ENCODE data around the gene GPR162. TPM values are rescaled to one million over a fixed set of nuclear protein-coding genes. Genes with fewer than 3 reads are reported as not detected.
"Not testable (repeated sequence)": the region's sequence is repeated elsewhere in the genome, so short reads cannot be mapped to it uniquely, and the experiment has no call there.

Gene GPR162
- total and polyA plus RNA-seq, 8 donors = 9.0 to 15.7 (median 12.2) TPM

- Histone ChIP-seq H3K27me3 (no peaks in the 10 kb centered on the region), H3K4me3 (peak within 1 kb of the TSS; percentile 74 to 82), H3K9me3 (no peaks in the 10 kb centered on the region), H3K36me3 (peaks cover 0 to 51% of the 10 kb centered on the region in 2 donors), H3K27ac (peak within 1 kb of the TSS; percentile 91), H3K4me1 (peaks cover 26 to 53% of the 10 kb centered on the region in 2 donors)
- ATAC-seq (peak; percentile 91), DNase-seq (peak; percentile 98 to 100 (median 99))
- intact Hi-C loops (cut with DNase I) = no loop called here
- no peak for TF ChIP-seq CTCF (IDR thresholded peaks at IDR 0.05)
Observed at GRCh38 chr12:6873094-6874014, 51.7 kb downstream of the GPR162 start, which contains the start of gene SPSB2. SPSB2 (minus strand) TSS chr12:6873303; CDS start chr12:6872901, 402 bp downstream.

GRCh38 chr12:6874015-6874368 lies 52.4 kb downstream of the GPR162 start:
- H3K4me3 ChIP-seq = peak overlapping the region; percentile 74 to 82
- peaks cover 20 to 46% of the 10 kb centered on the region in 2 donors for H3K4me1 ChIP-seq
- DNase-seq; H3K27me3 ChIP-seq; ATAC-seq; H3K9me3 ChIP-seq; intact Hi-C loops (cut with DNase I): not testable (repeated sequence)
- H3K36me3 ChIP-seq = peaks cover 0 to 52% of the 10 kb centered on the region in 2 donors
- peak overlapping the region; percentile 91 for H3K27ac ChIP-seq

Other genes with a start within 250 kb of the GPR162 start
- gene CHD4, start 214.4 kb upstream of the GPR162 start, total RNA-seq = 100 to 1,000 TPM; 159 to 171 TPM
- 100 to 1,000 TPM; 200 to 252 (median 234) TPM for gene CHD4, start 214.4 kb upstream of the GPR162 start, polyA plus RNA-seq (ENCODE audit: insufficient read length in 6 of 6)
- 1 to 10 TPM; 1.5 to 2.0 TPM for gene LPAR5, start 185.9 kb upstream of the GPR162 start, total RNA-seq
- 1 to 10 TPM; 1.1 to 1.8 (median 1.4) TPM for gene LPAR5, start 185.9 kb upstream of the GPR162 start, polyA plus RNA-seq (ENCODE audit: insufficient read length in 6 of 6)
- gene ACRBP, start 174.4 kb upstream of the GPR162 start, total RNA-seq = 1 to 10 TPM; 4.9 to 6.3 TPM
- 1 to 10 TPM; 5.4 to 8.2 (median 6.4) TPM for gene ACRBP, start 174.4 kb upstream of the GPR162 start, polyA plus RNA-seq (ENCODE audit: insufficient read length in 6 of 6)
- gene ING4, start 158.7 kb upstream of the GPR162 start, total RNA-seq = 10 to 100 TPM; 23.1 to 38.0 TPM
- 100 to 1,000 TPM in 4 of 6 donors, 10 to 100 TPM in 2; 88.3 to 113 (median 101) TPM for gene ING4, start 158.7 kb upstream of the GPR162 start, polyA plus RNA-seq (ENCODE audit: insufficient read length in 6 of 6)
- gene ZNF384, start 132.4 kb upstream of the GPR162 start, total RNA-seq = 10 to 100 TPM; 39.3 to 55.0 TPM
- gene ZNF384, start 132.4 kb upstream of the GPR162 start, polyA plus RNA-seq (ENCODE audit: insufficient read length in 6 of 6) = 10 to 100 TPM; 86.7 to 97.9 (median 90.2) TPM
- under 1 TPM; 0.18 to 0.44 TPM for gene PIANP, start 121.0 kb upstream of the GPR162 start, total RNA-seq
- gene PIANP, start 121.0 kb upstream of the GPR162 start, polyA plus RNA-seq (ENCODE audit: insufficient read length in 6 of 6) = 1 to 10 TPM; 5.5 to 8.0 (median 6.1) TPM
- 10 to 100 TPM; 66.0 to 67.5 TPM for gene COPS7A, start 97.8 kb upstream of the GPR162 start, total RNA-seq
- gene COPS7A, start 97.8 kb upstream of the GPR162 start, polyA plus RNA-seq (ENCODE audit: insufficient read length in 6 of 6) = 10 to 100 TPM; 51.4 to 55.0 (median 53.3) TPM
- 100 to 1,000 TPM; 142 to 148 TPM for gene MLF2, start 68.7 kb upstream of the GPR162 start, total RNA-seq
- 100 to 1,000 TPM; 151 to 182 (median 167) TPM for gene MLF2, start 68.7 kb upstream of the GPR162 start, polyA plus RNA-seq (ENCODE audit: insufficient read length in 6 of 6)
- gene PTMS, start 55.5 kb upstream of the GPR162 start, total RNA-seq = 100 to 1,000 TPM; 276 to 322 TPM
- 100 to 1,000 TPM; 609 to 843 (median 755) TPM for gene PTMS, start 55.5 kb upstream of the GPR162 start, polyA plus RNA-seq (ENCODE audit: insufficient read length in 6 of 6)
- 1 to 10 TPM in 1 of 2 donors, under 1 TPM in 1; 0.79 to 2.4 TPM for gene LAG3, start 49.3 kb upstream of the GPR162 start, total RNA-seq
- gene LAG3, start 49.3 kb upstream of the GPR162 start, polyA plus RNA-seq (ENCODE audit: insufficient read length in 6 of 6) = 1 to 10 TPM; 1.1 to 3.0 (median 1.7) TPM
- gene CD4, start 32.3 kb upstream of the GPR162 start, total RNA-seq = 10 to 100 TPM; 64.5 to 96.2 TPM
- 10 to 100 TPM; 90.2 to 97.8 (median 92.9) TPM for gene CD4, start 32.3 kb upstream of the GPR162 start, polyA plus RNA-seq (ENCODE audit: insufficient read length in 6 of 6)
- gene P3H3, start 6.6 kb downstream of the GPR162 start, total RNA-seq = 10 to 100 TPM; 18.2 to 33.6 TPM
- gene P3H3, start 6.6 kb downstream of the GPR162 start, polyA plus RNA-seq (ENCODE audit: insufficient read length in 6 of 6) = 10 to 100 TPM; 18.0 to 41.7 (median 22.3) TPM
- gene GNB3, start 19.1 kb downstream of the GPR162 start, total RNA-seq = 1 to 10 TPM; 2.0 to 3.3 TPM
- 1 to 10 TPM; 3.3 to 7.2 (median 5.4) TPM for gene GNB3, start 19.1 kb downstream of the GPR162 start, polyA plus RNA-seq (ENCODE audit: insufficient read length in 6 of 6)
- 1 to 10 TPM; 2.0 to 7.7 TPM for gene CDCA3, start 29.5 kb downstream of the GPR162 start, total RNA-seq
- gene CDCA3, start 29.5 kb downstream of the GPR162 start, polyA plus RNA-seq (ENCODE audit: insufficient read length in 6 of 6) = 10 to 100 TPM; 25.3 to 59.2 (median 33.3) TPM
- 10 to 100 TPM; 80.2 to 90.2 TPM for gene USP5, start 30.3 kb downstream of the GPR162 start, total RNA-seq
- 10 to 100 TPM; 50.8 to 66.3 (median 58.0) TPM for gene USP5, start 30.3 kb downstream of the GPR162 start, polyA plus RNA-seq (ENCODE audit: insufficient read length in 6 of 6)
- 100 to 1,000 TPM; 394 to 521 TPM for gene TPI1, start 45.7 kb downstream of the GPR162 start, total RNA-seq
- 100 to 1,000 TPM; 416 to 483 (median 444) TPM for gene TPI1, start 45.7 kb downstream of the GPR162 start, polyA plus RNA-seq (ENCODE audit: insufficient read length in 6 of 6)
- gene SPSB2, start 51.5 kb downstream of the GPR162 start, total RNA-seq = 10 to 100 TPM; 24.5 to 27.1 TPM
- gene SPSB2, start 51.5 kb downstream of the GPR162 start, polyA plus RNA-seq (ENCODE audit: insufficient read length in 6 of 6) = 10 to 100 TPM in 1 of 6 donors, 1 to 10 TPM in 5; 3.4 to 13.8 (median 7.2) TPM
- gene LRRC23, start 83.0 kb downstream of the GPR162 start, total RNA-seq = 10 to 100 TPM; 11.0 to 14.8 TPM
- 10 to 100 TPM; 18.3 to 36.8 (median 25.2) TPM for gene LRRC23, start 83.0 kb downstream of the GPR162 start, polyA plus RNA-seq (ENCODE audit: insufficient read length in 6 of 6)
- gene ENO2, start 92.8 kb downstream of the GPR162 start, total RNA-seq = 10 to 100 TPM; 42.3 to 50.0 TPM
- gene ENO2, start 92.8 kb downstream of the GPR162 start, polyA plus RNA-seq (ENCODE audit: insufficient read length in 6 of 6) = 10 to 100 TPM in 5 of 6 donors, 1 to 10 TPM in 1; 9.3 to 22.0 (median 14.3) TPM
- gene ATN1, start 106.1 kb downstream of the GPR162 start, total RNA-seq = 100 to 1,000 TPM in 1 of 2 donors, 10 to 100 TPM in 1; 96.9 to 107 TPM
- gene ATN1, start 106.1 kb downstream of the GPR162 start, polyA plus RNA-seq (ENCODE audit: insufficient read length in 6 of 6) = 100 to 1,000 TPM in 5 of 6 donors, 10 to 100 TPM in 1; 94.9 to 134 (median 115) TPM
- not detected for gene RNU7-1, start 122.0 kb downstream of the GPR162 start, total RNA-seq
- 1 to 10 TPM in 2 of 6 donors, not detected in 4; 7.9 to 9.7 TPM for gene RNU7-1, start 122.0 kb downstream of the GPR162 start, polyA plus RNA-seq (ENCODE audit: insufficient read length in 6 of 6)
- gene C12orf57, start 122.2 kb downstream of the GPR162 start, total RNA-seq = 100 to 1,000 TPM; 159 to 194 TPM
- gene C12orf57, start 122.2 kb downstream of the GPR162 start, polyA plus RNA-seq (ENCODE audit: insufficient read length in 6 of 6) = 100 to 1,000 TPM; 175 to 239 (median 204) TPM
- 100 to 1,000 TPM in 1 of 2 donors, 10 to 100 TPM in 1; 74.6 to 145 TPM for gene PTPN6, start 129.5 kb downstream of the GPR162 start, total RNA-seq
- 10 to 100 TPM; 17.4 to 21.2 (median 18.3) TPM for gene PTPN6, start 129.5 kb downstream of the GPR162 start, polyA plus RNA-seq (ENCODE audit: insufficient read length in 6 of 6)
- 100 to 1,000 TPM; 113 to 142 TPM for gene PHB2, start 148.8 kb downstream of the GPR162 start, total RNA-seq
- gene PHB2, start 148.8 kb downstream of the GPR162 start, polyA plus RNA-seq (ENCODE audit: insufficient read length in 6 of 6) = 100 to 1,000 TPM; 280 to 322 (median 302) TPM
- gene EMG1, start 149.1 kb downstream of the GPR162 start, total RNA-seq = 10 to 100 TPM; 36.3 to 46.6 TPM
- 10 to 100 TPM; 45.3 to 52.3 (median 47.6) TPM for gene EMG1, start 149.1 kb downstream of the GPR162 start, polyA plus RNA-seq (ENCODE audit: insufficient read length in 6 of 6)
- 100 to 1,000 TPM in 1 of 2 donors, 10 to 100 TPM in 1; 74.5 to 108 TPM for gene LPCAT3, start 196.7 kb downstream of the GPR162 start, total RNA-seq
- 10 to 100 TPM; 54.7 to 70.7 (median 61.9) TPM for gene LPCAT3, start 196.7 kb downstream of the GPR162 start, polyA plus RNA-seq (ENCODE audit: insufficient read length in 6 of 6)
- gene C1S, start 238.9 kb downstream of the GPR162 start, total RNA-seq = 100 to 1,000 TPM; 302 to 326 TPM
- 100 to 1,000 TPM; 111 to 134 (median 120) TPM for gene C1S, start 238.9 kb downstream of the GPR162 start, polyA plus RNA-seq (ENCODE audit: insufficient read length in 6 of 6)

All from left lung (tissue), 10 donors.